ENCODE results near the gene HDAC3. TPM values are rescaled to one million over a fixed set of nuclear protein-coding genes. Genes with fewer than 3 reads are reported as not detected.

HDAC3 gene
- total RNA-seq, 1 experiment from 2014 or later, result 88.4 TPM

DNA sequence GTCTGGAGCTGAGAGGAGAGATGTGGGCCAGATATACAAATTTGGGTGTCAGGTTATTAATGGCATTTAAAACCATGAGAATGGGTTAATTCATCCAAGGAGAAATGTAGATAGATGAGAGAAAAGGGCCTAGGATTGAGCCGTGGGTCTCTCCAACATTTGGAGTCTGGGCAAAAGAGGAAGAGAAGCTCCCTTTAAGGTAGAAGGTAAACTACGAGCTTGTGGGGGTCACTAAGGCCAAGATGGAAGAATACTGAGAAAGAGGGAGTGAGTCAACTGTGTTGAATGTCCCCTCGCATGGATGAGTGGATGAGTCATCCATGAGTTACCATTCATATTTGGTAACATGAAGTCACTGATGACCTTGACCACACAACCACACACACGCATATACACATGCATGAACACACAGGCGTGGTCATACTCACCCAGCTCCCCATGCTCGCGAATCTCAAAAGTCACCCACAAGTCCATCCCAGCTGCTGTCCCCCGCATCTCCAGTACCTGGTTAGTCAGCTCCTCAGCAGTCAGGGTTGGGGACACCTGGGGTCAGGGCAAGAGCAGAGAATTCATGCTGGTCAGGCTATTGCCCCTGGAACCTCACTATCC, 21.4 kb upstream of the HDAC3 start:
- DNase-seq (ENCODE audit: low read depth), result peak; percentile 95

DNA sequence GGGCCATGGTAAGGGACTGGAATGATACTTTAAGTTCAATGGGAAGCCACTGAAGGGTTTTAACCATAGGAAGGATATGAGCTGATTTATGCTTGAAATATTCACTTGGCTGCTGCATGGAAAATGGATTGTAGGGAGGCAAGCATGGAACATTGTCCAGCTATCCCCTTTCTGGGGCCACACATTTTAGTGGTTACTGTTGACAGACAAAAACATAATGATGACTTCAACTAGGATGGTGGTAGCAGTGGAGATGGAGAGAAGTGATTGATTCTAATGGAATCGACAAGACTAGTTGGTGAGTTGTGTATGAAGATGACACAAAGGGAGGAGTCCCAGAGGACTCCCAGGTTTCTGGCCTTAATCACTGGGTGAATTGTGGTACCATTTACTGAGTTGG, 20.8 kb upstream of the HDAC3 start:
- DNase-seq (ENCODE audit: low read depth), result no peak

DNA sequence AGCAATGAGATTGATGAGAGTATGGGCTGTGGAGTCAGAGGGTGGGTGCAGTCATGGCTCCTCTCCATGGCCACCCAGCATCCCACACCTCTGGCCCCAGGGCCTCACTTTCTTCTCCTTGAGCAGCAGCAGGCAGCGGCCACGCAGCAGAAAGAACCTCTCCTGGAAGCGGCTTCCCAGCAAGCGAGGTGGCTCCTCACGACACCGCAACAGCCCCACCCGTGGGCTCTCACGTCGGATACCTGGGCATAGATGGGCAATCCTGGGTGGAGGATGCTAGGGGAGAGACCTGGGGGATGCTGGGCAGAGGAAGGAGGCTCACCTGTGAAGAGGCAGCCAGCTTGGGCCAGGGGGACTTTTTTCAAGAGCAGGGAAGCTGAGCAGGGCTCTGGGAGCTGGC, 19.7 kb upstream of the HDAC3 start:
- DNase-seq (ENCODE audit: low read depth), result no peak

DNA sequence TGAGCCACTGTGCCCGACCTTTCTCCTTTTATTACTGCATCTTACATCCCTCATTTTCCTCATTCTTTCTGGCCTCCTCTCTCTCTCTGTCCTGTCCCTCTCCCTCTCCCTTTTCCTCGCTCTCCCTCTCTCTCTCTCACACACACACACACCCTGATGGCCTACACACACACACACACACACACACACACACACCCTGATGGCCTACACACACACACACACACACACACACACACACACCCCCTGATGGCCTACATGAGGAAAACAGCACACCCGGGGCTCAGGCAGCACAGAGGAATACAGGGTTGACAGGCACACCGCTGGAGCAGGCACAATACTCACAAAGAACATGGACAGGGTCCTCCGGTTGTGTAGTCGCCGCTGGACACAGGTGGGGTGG, 18.4 kb upstream of the HDAC3 start:
- DNase-seq (ENCODE audit: low read depth), result no peak

DNA sequence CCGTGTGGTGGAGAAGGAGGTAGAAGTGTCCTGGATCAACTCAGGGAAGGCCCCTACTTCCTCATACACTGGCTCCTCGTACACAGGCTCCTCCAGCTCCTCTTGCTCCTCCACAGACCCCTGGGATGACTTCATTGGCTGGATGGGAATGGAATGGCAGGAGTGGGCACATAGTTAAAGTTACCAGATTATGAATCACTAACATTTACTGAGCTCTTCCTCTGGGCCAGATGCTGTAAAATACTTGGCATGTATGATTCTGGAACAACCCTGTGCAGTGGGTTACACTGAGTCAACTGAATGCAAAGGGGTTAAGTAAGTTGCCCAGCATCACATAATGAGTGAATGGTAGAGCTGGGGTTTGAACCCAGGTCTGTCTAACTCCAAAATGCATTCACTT, 17.6 kb upstream of the HDAC3 start:
- DNase-seq (ENCODE audit: low read depth), result peak; percentile 70

DNA sequence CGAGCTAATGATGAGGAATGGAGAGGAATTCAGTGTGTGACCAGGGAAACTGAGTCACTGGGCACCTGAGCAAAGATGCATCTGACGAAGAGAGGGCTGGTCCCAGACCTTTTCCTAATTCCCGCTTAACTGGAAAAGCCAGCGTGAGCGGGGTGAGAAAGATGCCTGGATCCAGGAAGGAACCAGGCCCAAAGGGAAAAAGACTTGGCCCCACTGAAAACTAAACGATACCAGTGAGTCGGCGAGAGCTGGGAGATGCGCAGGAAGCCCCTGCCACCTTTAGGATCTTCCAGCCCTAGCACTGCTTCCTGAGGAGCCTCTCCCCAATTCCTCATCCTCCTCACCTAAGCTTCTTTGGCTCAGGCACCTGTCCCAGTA, 15.1 kb upstream of the HDAC3 start:
- no peak for DNase-seq (ENCODE audit: low read depth)

DNA sequence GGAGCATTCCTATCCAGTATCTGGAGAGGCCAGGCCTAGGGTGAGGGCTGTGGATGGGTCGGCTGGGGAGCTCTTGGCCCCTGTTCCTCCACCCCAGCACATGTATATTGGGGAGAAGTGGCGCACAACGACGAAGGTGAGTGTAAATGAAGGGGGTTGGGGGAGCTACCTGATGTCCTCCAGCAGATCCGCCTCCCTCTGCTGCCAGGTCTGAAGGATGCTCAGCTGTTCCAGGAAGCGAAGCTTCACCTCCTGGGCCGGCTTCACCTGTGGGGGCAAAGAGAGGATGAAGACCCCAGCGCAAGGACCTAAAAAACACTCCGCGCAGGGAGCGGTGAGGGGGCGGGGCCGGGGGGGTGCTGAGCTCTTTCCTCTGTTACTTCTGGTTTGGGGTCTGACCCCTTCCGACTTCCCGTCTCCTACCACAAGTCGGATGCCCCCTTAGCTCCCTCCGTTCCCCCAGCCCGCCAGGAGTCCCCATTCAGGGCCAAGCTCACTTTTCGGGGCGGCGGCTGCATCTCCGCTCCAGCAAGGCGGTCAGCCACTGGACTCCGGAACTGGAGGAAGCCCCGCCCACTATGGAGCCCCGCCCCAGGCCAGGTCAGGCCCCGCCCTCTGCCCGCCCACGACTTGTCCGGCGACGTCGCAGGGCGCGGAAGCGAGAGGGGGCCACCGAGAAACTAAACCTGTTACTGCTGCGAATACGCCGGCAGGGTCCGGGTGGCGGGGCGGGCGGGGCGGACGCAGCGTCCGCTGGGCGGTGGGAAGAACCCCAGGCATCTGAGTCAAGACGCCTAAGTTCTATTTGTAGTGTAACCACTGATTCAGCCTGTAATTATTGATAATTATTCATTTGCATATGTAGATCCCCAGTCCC, 14.4 kb upstream of the HDAC3 start, which contains the start of gene FCHSD1:
TSS of gene FCHSD1 (minus strand) at position 568 of the 877 bp plus-strand sequence. CDS start at position 518, 50 bp downstream.
- peak; percentile 73 for DNase-seq (ENCODE audit: low read depth)

DNA sequence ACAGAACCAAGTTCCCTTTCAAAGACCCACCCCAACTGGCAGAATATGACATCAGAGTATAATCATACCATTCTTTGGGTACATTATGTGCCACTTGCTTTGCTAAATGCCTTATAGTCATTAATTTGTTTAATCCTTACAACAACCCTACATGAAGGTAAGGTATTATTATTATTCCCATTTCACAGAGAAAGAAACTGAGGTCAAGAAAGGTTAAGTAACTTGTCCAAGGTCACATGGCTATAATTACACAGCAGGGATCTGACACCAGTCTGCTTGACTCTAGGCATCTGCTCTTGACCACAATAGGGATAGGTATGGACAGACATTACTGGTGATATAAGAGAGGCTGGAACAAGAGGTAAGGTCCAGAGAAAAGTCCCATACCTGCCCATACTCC, 13.3 kb upstream of the HDAC3 start:
- no peak for DNase-seq (ENCODE audit: low read depth)

DNA sequence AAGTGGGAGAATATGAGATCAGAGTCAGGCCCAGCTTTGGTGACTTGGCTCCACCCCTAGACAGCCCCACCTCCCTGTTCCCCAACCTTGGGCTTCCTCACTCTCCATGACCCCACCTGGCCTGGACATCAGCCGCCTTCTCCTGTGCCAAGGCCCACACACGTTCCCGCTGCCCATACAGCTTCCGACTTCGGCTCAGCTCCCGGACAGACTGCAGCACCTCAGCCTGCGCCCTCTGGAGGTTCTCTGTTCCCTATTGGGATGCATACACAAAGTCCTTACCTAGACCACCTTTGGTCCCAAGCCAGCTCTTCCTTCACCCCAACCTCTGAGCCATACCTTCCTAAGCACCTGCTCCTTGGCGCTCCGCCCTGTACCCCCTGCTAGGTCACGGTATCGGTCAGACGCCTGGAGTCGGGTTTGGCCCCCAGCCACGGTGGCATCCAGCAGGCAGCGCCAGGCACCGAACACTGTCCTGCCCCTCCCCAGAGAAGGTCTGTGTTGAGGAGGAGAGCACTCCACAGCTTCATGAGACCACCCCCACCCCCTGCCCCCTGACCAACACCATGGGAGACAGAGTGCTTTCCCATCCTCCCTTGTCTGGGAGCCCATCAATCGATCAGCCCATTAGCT, 12.5 kb upstream of the HDAC3 start:
- DNase-seq (ENCODE audit: low read depth), result no peak

DNA sequence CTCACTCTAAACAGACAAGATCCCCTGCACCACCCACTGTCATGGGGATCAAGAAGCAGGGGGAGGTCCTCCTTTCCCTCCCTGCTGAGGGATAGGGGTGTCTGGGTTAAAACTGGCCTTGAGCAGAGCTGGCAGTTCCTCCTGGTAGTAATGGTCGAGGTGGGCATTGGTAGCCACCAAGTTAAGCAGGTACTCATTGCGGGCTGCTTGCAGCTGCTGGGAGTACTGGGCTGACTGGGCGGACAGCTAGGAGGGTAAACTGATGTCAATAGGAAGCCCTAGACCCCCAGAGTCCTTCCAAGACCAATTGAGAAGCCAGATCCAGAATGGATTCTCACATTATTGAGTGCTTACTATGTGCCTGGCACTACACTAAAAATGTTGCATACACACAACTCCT, 11.2 kb upstream of the HDAC3 start:
- no peak for DNase-seq (ENCODE audit: low read depth)

DNA sequence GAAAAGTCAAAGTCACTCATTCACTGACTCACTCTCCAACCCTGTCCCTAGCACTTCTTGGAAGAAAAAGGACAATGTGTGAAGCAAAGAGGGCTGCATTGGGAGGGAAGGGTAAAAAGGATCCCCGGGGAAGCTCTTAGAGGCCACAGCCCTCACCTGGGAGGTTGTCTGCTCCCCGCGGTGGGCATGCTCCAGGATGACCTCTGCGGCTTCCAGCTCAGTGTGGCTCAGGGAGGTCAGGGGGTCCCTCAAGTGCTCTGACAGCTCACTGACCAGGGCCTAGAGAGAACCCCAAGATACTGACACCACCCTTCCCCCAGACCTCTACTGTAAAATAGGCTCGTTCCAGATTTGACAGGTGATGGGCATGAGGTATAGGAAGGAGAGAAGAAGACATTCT, 10.6 kb upstream of the HDAC3 start:
- DNase-seq (ENCODE audit: low read depth), result no peak

DNA sequence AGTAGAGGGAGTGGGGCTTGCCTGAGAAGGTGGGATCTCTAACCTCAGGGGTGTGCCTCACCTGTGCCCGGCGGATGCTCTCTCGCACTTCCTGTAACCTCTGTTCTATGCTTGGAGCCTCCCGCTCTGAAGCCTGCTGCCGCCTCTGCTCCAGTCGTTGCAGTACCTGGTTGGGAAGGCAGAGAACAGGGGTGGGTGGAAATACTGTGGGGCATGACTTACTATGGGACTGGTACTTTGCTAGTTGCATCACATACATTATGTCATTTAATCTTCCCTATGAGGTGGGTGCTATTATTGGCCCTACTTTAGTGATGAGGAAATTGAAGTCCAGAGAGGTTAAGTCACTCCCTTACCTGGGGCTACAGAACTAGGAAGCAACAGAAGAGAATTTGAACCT, 9.4 kb upstream of the HDAC3 start:
- DNase-seq (ENCODE audit: low read depth), result no peak

DNA sequence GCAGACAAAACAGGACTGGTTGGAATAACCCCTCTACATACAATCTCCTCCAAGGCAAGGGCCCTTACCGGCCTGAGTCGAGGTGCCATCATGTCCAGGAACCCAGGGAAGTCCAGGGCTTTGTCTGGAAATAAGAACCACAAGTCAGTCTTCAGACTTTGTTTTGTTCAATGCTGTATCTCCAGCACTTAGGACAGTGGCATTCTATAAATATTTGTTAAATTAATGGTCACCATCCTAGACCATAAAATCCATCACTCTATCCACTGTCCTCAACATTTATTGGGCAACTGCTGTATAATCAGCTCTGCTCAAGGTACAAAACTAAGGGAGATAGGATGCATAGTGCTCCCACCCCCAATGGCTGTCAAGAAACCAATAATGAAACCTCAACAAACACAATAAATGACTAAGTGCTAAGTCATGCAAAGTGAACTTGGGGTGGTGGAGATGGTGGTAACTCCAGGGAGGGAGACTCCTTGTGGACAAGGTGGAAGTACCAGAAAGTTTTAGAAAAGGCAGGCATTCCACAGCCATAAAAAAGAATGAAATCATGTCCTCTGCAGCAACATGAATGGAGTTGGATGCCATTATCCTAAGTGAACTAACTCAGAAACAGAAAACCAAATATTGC, 5.1 kb upstream of the HDAC3 start:
- DNase-seq (ENCODE audit: low read depth), result peak; percentile 86

DNA sequence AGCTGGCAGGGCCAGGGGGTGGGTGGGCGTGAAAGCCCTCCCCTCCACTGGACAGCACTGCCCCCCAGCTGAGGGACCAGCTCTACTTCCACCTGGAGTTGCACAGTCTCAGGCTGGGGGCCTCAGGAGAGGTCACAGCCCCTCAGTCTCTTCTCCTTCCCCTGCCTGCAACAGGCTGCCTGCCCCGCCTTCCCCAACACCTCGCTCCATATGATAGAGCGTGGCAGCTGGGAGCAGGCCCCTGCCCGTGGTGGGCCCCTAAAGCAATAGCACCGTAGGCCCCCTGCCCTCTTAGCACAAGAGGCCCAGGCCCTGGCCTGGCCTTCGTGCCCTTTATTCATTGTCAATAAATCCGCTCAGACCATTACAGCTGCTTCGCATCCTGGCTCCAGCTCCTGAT, 4.0 kb upstream of the HDAC3 start:
- no peak for DNase-seq (ENCODE audit: low read depth)

DNA sequence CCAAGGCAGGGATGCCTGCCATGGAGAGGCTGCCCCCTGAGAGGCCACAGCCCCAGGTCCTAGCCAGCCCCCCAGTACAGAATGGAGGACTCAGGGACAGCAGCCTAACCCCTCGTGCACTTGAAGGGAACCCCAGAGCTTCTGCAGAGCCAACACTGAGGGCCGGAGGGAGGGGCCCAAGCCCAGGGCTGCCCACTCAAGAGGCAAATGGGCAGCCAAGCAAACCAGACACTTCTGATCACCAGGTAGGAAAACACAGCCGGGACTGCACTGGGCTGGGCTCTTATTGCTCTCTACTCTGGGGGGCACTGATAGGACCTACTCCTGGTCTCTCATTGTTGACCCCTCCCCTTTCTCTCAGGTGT, 3.4 kb upstream of the HDAC3 start:
- no peak for DNase-seq (ENCODE audit: low read depth)

DNA sequence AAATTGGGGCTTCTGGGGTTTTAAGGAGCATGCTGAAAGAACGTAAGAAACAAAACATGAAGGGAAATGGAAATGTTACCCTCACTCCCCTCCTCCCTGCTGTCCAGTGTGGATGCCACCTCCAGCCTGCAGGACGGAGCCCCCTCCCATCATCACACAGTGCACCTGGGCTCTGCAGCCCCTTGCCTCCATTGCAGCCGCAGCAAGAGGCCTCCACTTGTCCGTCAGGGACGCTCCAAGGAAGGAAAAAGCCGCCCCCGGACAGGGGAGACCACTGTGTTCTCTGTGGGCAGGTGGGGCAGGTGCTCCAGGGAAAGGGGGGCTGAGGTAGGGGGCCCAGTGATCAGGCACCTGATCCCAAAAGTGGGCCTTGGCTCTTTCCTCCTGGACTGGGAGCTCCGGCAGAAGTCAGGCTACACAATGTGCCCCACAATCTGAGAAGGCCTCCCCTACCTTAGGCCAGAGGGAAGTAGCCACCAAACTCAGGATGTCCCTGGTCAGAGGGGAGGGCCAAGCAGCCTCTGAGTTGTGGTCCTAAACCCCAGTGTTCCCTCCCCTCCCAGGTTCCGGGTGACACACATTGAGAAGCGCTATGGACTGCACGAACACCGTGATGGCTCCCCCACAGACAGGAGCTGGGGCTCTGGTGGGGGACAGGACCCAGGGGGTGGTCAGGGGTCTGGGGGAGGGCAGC, 2.9 kb upstream of the HDAC3 start:
- no peak for DNase-seq (ENCODE audit: low read depth)

DNA sequence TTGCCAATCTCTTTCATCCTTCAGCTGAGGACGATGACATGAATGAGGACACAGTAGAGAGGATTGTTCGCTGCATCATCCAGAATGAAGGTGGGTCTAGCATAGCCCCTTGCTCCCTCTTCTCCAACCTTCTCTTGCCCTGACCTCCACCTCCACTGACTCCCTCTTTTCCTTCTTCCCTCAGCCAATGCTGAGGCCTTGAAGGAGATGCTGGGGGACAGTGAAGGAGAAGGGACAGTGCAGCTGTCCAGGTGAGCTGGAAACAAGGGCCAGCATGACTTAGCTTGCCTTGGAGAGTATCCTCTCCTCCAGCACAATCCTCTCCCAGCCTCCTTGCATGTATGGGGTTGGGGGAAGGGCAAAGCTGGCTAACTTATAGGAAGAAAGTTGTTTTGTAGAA, 2.1 kb upstream of the HDAC3 start:
- no peak for DNase-seq (ENCODE audit: low read depth)

DNA sequence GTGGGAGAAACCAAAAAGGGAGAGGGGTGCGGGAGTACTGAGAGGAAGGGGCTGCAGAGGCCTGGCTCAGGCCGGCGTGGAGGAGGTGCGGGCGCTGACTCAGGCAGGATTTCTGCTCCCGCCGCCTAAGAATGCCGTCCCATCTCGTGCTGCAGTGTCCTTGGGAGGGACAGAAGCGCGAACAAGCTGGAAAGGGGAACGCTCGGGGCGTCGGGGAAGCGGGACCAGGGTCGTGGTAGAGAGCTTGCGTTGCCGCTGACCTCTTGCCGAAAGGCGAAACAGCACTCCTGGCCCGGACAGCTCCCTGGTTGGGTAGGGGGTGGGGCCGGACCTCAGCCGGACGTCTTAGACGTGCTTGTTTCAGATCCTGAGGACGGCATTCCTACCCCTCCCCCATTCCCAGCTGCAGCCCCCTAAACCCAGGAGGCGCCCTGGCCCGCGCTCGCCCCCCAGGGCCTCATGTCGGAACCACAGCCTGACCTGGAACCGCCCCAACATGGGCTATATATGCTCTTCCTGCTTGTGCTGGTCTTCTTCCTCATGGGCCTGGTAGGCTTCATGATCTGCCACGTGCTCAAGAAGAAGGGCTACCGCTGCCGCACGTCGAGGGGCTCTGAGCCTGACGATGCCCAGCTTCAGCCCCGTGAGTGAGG, 1.2 kb upstream of the HDAC3 start:
- no peak for DNase-seq (ENCODE audit: low read depth)

DNA sequence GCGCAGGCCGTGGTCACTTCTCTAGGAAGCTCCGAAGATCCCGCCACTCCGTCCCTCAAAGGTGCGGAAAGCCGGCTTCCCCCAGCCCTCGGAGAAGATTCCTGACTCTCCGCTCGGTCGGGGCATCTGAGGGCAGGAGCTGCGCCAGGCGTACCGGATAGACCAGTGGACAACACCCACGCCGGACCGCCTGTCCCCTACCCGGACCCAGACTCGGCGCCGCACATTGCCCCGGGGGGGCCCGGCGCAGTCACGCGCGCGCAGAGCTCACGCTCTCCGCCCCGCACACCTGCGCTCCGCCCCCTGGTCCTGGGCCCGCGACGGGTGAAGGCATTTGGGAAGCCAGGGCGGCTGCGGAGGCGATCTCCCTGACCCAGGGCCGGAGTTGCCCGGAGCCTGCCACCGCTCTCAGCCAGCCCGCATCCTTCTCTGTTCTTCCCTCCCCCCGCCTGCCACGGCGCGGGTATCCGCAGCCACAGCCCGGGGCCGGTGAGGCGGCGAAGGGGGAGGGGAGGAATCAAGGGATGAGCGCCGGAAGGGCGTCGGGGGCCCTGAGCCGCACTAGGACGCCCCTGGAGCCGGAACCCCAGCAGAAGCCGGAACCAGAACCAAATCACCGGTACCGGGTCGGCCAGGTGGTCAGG, 596 bp upstream of the HDAC3 start:
- no peak for DNase-seq (ENCODE audit: low read depth)

DNA sequence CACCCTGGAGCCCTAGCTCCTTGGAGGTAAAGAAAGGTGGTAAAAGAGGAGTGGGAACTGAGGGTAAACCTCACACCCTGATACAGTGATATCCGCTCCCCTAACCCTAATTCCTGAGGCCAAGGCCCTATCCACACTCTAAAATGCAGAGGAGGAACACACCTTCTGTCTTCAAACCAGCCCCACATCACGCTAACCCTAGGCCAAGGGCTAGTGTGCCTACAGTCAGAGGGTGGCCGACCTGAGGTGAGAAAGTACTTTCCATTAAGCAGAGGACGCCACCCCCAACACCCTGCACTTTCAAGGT, 590 bp downstream of the HDAC3 start:
- no peak for DNase-seq (ENCODE audit: low read depth)

DNA sequence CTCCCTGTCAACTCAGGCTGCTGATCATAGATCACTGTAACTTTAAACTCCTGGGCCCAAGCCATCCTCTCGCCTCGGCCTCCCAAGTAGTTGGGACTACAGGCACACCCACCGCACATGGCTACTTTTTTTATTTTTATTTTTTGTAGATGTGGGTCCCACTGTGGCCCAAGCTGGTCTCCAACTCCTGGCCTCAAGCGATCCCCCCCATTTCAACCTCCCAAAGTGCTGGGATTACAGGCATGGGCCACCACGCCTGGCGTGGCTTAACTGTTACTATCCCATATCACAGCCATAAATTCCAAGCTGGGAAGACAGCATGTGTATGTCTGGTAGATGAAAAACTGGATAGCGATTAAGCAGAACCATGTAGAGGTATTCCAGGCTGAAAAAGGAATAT, 1.0 kb downstream of the HDAC3 start:
- no peak for DNase-seq (ENCODE audit: low read depth)
